GM21367 (cell line): Measurements from ENCODE around the gene SCAPER.
"Not testable (repeated sequence)": the region's sequence is repeated elsewhere in the genome, so short reads cannot be mapped to it uniquely, and the experiment has no call there.

Experiments
- ATAC-seq: cut with Tn5 transposase; IDR thresholded peaks from one replicate; pipeline ENCODE4 v1.9.1; 2021; ENCODE audit not compliant: unreplicated experiment

The SCAPER gene

GRCh38 chr15:76795217-76795616, 109.9 kb downstream of the SCAPER start:
- ATAC-seq = no peak

DNA sequence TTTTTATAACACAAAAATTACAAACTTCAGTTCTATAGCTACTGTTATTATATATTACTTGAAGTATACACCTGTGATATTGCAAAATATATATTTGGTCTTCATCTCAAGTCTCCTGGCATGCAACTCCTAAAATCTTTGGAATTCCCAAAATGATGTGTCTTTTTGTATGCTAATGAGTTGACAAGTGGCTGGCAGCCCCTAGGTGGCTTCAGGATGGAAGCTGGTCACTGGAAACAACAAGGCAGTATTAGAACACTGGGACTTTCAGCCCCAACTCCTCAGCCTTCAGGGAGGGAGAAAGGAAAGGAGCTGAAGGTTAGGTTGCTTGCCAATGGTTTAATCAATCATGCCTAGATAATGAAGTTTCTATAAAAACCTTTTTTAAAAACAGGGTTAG, 112.0 kb downstream of the SCAPER start:
- no peak for ATAC-seq

GRCh38 chr15:76791511-76791910, 113.6 kb downstream of the SCAPER start:
- no peak for ATAC-seq

- no peak for ATAC-seq
Observed at GRCh38 chr15:76787273-76787672, 117.9 kb downstream of the SCAPER start.

DNA sequence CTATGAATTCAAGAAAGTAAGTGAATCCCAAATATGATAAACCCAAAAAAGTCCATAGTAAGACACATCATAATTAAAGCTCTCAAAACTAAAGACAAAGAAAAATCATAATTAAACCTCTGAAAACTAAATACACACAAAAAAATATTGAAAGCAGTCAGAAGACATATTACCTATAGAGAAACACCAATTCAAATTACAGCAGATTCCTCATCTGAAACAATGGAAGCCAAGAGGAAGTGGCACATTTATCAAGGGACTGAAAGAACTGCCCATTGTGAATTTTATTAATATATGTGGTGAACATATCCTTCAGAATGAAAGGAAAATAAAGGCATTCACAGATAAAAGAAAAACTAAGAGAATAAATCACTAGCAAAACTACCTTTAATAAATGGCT, 128.2 kb downstream of the SCAPER start:
- ATAC-seq = no peak

DNA sequence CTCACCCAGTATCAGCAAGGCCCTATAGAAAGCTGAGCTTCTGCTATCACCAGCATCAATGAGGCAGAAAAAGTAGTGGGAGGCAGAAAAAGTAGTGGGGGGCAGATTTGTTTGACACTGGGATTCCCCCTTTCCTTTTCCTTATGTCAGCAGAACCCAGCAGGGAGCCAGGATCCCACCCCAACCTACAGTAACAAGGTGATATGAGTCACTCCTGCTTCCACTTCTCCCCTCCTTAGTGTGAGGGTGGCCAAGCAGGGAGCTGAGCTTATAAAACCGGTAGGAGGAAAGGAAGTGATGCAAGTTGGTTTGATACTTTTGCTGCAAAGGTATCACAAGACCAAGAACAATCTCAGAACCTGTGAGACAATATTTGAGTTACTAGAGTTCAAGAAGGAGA, 128.7 kb downstream of the SCAPER start:
- ATAC-seq = no peak

- no peak for ATAC-seq
Observed at GRCh38 chr15:76773234-76773633, 131.9 kb downstream of the SCAPER start.

DNA sequence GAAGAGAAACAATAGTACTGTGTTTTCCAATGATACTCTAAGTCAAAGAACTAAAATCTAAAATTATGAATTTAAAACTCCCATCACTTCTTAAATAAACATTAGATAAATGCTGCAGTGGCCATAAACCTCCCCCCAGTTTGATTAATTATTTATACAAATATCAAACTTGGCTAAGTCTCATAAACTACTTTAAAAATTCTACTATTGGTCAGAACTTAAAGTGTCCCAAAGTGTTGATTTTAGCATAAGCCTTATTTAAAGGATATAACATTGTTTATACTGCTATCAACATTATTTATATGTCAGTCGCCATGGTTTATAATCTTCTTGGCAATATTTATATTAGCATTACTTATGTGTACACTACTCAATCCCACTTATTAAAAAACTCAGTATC, 132.4 kb downstream of the SCAPER start:
- ATAC-seq = no peak

DNA sequence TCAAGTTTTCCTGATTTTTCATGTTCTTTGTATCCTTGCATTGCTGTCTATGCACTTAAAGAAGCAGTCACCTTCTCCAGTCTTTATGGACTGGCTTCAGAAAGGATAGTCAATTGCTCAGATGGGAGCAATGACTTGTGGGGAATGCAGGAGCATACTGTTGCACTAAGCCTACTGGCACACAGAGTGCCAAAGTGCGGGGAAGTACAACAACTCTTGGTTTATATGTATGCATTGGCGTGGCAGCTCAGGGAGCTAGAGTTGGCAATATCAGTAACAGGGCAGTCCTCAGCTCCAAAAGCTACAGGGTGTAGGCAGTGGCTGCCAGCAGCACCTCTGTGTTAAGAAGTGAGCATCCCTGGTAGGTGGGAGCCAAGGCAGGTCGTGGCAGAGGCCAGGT, 141.1 kb downstream of the SCAPER start:
- ATAC-seq = no peak

GRCh38 chr15:76763554-76763953, 141.6 kb downstream of the SCAPER start:
- no peak for ATAC-seq

GRCh38 chr15:76756381-76756780, 148.8 kb downstream of the SCAPER start:
- no peak for ATAC-seq

DNA sequence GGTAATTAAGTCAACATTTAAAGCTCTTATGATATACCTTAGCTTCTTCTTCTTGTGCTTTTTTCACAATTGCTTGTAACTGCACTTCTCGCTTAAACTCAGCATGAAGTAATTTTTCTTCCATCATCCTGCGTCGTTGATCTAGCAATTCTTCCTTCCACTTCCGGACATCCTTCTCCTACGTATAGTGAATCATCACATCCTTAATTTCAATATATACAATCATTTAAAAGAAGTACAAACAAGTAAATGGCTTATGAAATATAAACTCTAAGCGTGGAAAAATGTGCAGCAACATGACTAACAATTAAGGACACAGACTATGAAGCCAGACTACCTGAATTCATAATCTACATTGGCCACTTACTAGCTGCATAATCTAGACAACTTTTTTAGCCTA, 151.4 kb downstream of the SCAPER start:
- ATAC-seq = no peak

DNA sequence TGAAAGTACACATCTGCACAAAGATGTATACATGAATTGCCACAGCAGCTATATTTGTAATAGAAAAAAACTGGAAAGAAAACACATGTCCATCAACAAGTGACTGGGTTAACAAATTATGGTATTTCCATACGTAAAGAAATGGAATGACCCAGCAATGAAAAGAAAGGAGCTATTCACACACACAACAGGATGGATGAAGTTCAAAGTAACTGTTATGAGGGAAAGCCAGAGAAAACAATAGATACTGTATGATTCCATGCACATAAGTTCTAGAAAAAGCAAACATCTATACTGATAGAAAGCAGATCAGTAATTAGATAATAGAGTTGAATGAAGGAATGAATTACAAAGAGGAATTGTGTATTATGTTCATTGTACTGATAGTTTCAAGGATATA, 152.0 kb downstream of the SCAPER start:
- ATAC-seq = no peak

DNA sequence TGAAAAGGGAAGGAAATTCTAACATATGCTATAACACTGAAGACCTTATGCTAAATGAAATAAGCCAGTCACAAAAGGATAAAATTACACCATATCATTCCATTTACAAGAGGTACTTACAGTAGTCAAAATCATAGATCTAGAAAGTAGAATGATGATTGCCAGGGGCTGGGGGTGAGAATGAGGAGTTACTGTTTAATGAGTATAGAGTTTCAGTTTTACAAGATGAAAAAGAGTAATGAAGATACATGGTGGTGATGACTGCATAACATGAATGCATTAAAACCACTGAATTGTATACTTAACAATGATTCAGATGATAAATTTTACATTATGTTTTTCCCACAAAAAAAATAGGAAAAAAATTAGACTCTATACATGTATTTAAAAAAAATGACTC, 152.6 kb downstream of the SCAPER start:
- no peak for ATAC-seq

DNA sequence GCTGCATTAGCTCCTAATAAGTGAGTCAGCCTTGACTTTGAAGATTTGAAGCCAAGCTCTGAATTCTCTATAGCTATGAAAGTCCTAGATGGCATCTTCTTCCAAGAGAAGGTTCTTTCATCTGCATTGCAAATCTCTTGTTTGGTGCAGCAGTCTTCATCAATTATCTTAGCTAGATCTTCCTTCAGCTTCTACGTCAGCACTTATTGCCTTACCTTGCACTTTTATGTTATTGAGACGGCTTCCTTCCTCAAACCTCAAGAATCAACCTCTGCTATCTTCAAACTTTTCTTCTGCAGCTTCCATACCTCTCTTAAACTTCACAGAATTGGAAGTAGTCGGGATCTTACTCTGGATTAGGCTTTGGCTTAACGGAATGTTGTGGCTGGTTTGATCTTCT, 167.6 kb downstream of the SCAPER start:
- no peak for ATAC-seq

DNA sequence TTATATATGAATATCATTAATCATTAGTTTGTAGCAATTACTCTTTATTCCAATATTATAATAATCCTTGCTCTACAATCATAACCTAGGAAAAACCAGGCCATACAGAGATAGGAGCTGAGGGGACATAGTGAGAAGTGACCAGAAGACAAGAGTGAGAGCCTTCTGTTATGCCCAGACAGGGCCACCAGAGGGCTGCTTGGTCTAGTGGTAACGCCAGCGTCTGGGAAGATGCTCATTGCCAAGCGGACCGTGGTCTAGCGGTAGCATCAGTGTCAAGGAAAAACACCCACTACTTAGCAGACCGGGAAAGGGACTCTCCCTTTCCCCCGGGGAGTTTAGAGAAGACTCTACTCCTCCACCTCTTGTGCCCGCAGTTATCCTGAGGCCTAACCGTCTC, 172.8 kb downstream of the SCAPER start:
- ATAC-seq = not testable (repeated sequence)

DNA sequence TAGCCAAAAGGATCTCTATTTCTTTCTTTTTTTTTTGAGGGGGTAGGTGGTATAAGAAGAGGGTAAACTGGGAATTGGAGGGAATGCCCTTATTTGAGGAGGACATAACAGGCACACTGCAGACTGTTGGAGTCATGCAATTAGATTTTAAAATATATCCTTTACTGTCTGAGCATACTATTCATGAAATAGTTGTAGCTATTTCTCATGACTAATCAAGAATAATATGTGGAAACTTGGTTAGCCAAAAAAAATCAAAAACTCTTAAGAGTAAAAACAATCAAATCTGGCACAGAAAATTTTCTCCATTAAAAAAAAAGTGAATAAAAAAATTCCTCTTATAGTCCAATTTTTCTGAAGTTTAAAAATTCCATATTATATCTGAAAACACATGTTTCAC, 174.9 kb downstream of the SCAPER start:
- ATAC-seq = no peak

GRCh38 chr15:76718863-76719262, 186.3 kb downstream of the SCAPER start:
- ATAC-seq = no peak

DNA sequence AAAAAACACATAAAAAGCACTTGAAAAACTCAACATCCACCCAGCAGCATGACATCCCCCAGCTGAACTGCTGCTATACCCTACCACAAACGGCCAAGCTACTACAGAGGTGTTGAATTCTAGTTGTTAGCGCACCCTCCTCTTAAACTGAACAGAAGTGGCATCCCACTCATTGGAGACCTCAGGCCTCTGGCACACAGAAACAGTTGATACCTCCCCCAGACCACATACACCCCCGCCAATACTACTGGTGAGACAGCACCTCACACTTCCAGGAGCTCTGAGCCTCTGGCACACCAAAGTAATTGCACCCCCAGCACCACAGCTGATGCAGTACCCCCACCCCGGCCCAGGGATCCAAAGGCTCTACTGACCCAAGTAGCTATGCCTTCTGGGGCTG, 190.2 kb downstream of the SCAPER start:
- ATAC-seq = no peak

DNA sequence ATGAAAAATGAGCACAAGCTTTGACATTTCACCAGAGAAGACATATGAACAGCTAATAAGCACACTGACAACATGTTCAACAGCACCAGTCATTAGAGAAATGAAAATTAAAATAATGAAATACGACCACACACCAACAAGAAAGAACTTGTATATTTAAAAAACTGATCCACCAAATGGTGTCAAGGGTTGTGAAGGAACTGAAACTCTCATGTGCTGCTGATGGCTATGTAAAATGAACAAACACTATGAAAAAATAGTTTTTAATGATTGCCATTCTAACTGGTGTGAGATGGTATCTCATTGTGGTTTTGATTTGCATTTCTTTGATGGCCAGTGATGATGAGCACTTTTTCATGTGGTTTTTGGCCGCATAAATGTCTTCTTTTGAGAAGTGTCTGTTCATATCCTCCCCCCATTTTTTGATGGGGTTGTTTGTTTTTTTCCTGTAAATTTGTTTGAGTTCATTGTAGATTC, 193.8 kb downstream of the SCAPER start:
- no peak for ATAC-seq

DNA sequence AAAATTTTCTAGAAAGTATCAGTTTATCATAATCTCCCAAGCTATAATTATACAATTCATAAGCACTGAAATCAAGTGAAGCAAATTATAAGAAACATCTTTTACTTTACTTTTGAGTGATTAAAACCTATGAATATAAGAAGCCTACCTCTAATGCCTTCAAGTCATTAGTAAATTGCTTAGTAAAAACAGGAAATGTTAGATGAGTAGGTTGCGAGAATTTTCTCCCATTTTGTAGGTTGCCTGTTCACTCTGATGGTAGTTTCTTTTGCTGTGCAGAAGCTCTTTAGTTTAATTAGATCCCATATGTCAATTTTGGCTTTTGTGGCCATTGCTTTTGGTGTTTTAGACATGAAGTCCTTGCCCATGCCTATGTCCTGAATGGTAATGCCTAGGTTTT, 201.1 kb downstream of the SCAPER start:
- ATAC-seq = not testable (repeated sequence)

DNA sequence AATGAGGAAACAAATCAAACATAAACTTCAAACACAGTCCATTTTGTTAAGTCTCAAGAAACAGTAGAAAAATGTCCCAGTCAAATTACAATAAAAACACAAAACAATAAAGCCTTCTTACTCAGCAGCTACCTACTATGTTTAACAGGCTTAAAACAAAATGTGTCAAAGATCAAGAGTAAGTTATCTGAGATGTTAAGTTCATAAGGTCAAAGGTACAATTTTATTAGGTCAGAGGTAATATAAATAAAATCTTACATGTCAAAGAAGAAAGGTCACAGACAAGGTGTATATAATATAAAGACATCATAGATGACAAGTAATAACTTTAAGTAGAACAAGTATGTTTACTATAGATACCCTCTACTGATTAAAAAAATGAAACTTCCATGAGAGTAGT, 208.3 kb downstream of the SCAPER start:
- no peak for ATAC-seq

- ATAC-seq = not testable (repeated sequence)
Observed at GRCh38 chr15:76692546-76692945, 212.6 kb downstream of the SCAPER start.

- ATAC-seq = not testable (repeated sequence)
Observed at GRCh38 chr15:76687592-76687991, 217.5 kb downstream of the SCAPER start.
